ENCODE data around the gene CGNL1. TPM values are rescaled to one million over a fixed set of nuclear protein-coding genes. Genes with fewer than 3 reads are reported as not detected.

CGNL1 gene
- total RNA-seq, 1 experiment from 2014 or later: 34.6 TPM

- Histone ChIP-seq H2BK12ac (ENCODE audit: insufficient read length, low read depth, low read length) (no peak overlapping the region), H3K9me3 (ENCODE audit: control insufficient read depth, low read depth, low read length) (no peaks in the 10 kb centered on the region), H3K27me3 (ENCODE audit: insufficient read depth, low read length) (no peaks in the 10 kb centered on the region), H3K79me2 (ENCODE audit: insufficient read depth, low read length) (no peaks in the 10 kb centered on the region), H3K4me2 (ENCODE audit: insufficient read depth, insufficient read length, low read length) (no peak overlapping the region), H3T11ph (ENCODE audit: low read length) (no peak overlapping the region), H2BK120ac (ENCODE audit: low read depth, low read length, poor library complexity, severe bottlenecking) (no peak overlapping the region), H3K9ac (ENCODE audit: extremely low read depth, insufficient read length, low read length) (no peak overlapping the region), H4K8ac (replicated peaks; ENCODE audit: insufficient read length, low read depth, low read length) (no peak overlapping the region), H4K5ac (ENCODE audit: insufficient read length, low read depth, low read length) (no peak overlapping the region), H2BK15ac (ENCODE audit: low read depth, low read length) (no peak overlapping the region), H2BK20ac (ENCODE audit: low read depth, low read length, poor library complexity, severe bottlenecking) (no peak overlapping the region), H3K23ac (ENCODE audit: insufficient read length, low read depth, low read length) (no peak overlapping the region), H2AFZ (ENCODE audit: low read length) (no peak overlapping the region), H4K91ac (ENCODE audit: insufficient read length, low read depth, low read length) (no peak overlapping the region), H4K20me1 (ENCODE audit: control insufficient read depth, insufficient read depth, insufficient read length) (no peaks in the 10 kb centered on the region), H3K4ac (ENCODE audit: low read depth, low read length) (no peak overlapping the region), H3K23me2 (ENCODE audit: insufficient read length, low read depth, low read length, poor library complexity, severe bottlenecking) (no peaks in the 10 kb centered on the region), H3K56ac (ENCODE audit: insufficient read length, low read depth, low read length) (no peak overlapping the region), H3K79me1 (ENCODE audit: insufficient read depth, low read depth, low read length, poor library complexity, severe bottlenecking) (no peaks in the 10 kb centered on the region), H2AK5ac (ENCODE audit: insufficient read length, low read length) (no peak overlapping the region), H3K27ac (ENCODE audit: insufficient read length, low read depth, low read length) (no peak overlapping the region), H3K4me1 (ENCODE audit: insufficient read depth, low read length) (no peaks in the 10 kb centered on the region; the same call in 1 of the 2 replicates), H3K18ac (ENCODE audit: insufficient read length, low read depth, low read length) (no peak overlapping the region), H3K14ac (ENCODE audit: insufficient read depth, low read length) (no peak overlapping the region), H2BK5ac (ENCODE audit: insufficient read length, low read length) (no peak overlapping the region)
- no peak for DNase-seq
- Mint-ChIP-seq H3K36me3 (ENCODE audit: insufficient read depth in 1 of 3, low read depth in 3 of 3) (peaks cover 24 to 64% (median 60%) of the 10 kb centered on the region in 3 experiments; a peak in 6 of 7 replicates), H3K4me3 (no peak overlapping the region), H3K27ac (no peak overlapping the region; a peak in 1 of 7 replicates), H3K4me1 (peaks cover 8 to 16% of the 10 kb centered on the region in 2 experiments), H3K9me3 (no peaks in the 10 kb centered on the region), H3K27me3 (ENCODE audit: low read depth) (no peaks in the 10 kb centered on the region)
- no peak for TF ChIP-seq CTCF (conservative IDR thresholded peaks at IDR 0.05)
- no CpG with 5 or more reads among the region's 8 CpGs for WGBS (ENCODE audit: extremely low coverage, insufficient read length, low lambda C conversion rate)
Measured at GRCh38 chr15:57545995-57546394, 169.7 kb downstream of the CGNL1 start.
